Neural progenitor cell (in vitro differentiated cells): ENCODE data around the gene CLDN10. TPM values are rescaled to one million over a fixed set of nuclear protein-coding genes. Genes with fewer than 3 reads are reported as not detected.
A peak's percentile ranks its signal among the peaks of the same experiment; 100 is the strongest.

Source experiments
- DNase-seq: peaks from one replicate; pipeline ENCODE4 v3.0.0-alpha.2; 2016; ENCODE audit warnings: low spot score
- H2AFZ ChIP-seq: fragments of 200-600 bp; sonication (generic); replicated peaks from 2 replicates; pipeline ENCODE4 v1.6.1; 2016; ENCODE audit warnings: antibody characterized with exemption
- H3F3A ChIP-seq: fragments of 200-600 bp; sonication (generic); 2 replicates; pipeline ENCODE4 v1.6.1; 2016; ENCODE audit warnings: antibody characterized with exemption, low read depth
- H3K27ac ChIP-seq: fragments of 200-600 bp; sonication (generic); 2 replicates; pipeline ENCODE4 v1.5.1; 2016; ENCODE audit warnings: mild to moderate bottlenecking
- H3K27me3 ChIP-seq: fragments of 200-600 bp; sonication (generic); 2 replicates; pipeline ENCODE4 v1.6.1; 2016; ENCODE audit warnings: mild to moderate bottlenecking, moderate library complexity
- H3K36me3 ChIP-seq: fragments of 200-600 bp; sonication (generic); 2 replicates; pipeline ENCODE4 v1.5.1; 2016
- H3K4me1 ChIP-seq: fragments of 200-600 bp; sonication (generic); 2 replicates; pipeline ENCODE4 v1.6.1; 2016; ENCODE audit warnings: mixed run types
- H3K4me2 ChIP-seq: fragments of 200-600 bp; sonication (generic); 2 replicates; pipeline ENCODE4 v1.6.1; 2016
- H3K4me3 ChIP-seq: fragments of 200-600 bp; sonication (generic); 2 replicates; pipeline ENCODE4 v1.5.1; 2016
- H3K79me2 ChIP-seq: fragments of 200-600 bp; sonication (generic); 2 replicates; pipeline ENCODE4 v1.6.1; 2016; ENCODE audit warnings: low read depth
- H3K9ac ChIP-seq: fragments of 200-600 bp; sonication (generic); 2 replicates; pipeline ENCODE4 v1.6.1; 2016
- H3K9me3 ChIP-seq: fragments of 200-600 bp; sonication (generic); 2 replicates; pipeline ENCODE4 v1.5.1; 2016; ENCODE audit warnings: low read depth
- H4K20me1 ChIP-seq: fragments of 200-600 bp; sonication (generic); 2 replicates; pipeline ENCODE4 v1.6.1; 2016; ENCODE audit warnings: low read depth
- H3K27ac Mint-ChIP-seq: 3 replicates; pipeline ENCODE4 v1.8.0; 2021; ENCODE audit warnings: mixed read lengths
- H3K27me3 Mint-ChIP-seq: 2 replicates; pipeline ENCODE4 v1.8.0; 2022; ENCODE audit warnings: low read depth, mild to moderate bottlenecking, inconsistent platforms, moderate library complexity, mixed read lengths; ENCODE audit not compliant: insufficient read depth
- H3K36me3 Mint-ChIP-seq: 3 replicates; pipeline ENCODE4 v1.8.0; 2021; ENCODE audit warnings: mixed read lengths
- H3K4me1 Mint-ChIP-seq: 3 replicates; pipeline ENCODE4 v1.8.0; 2021; ENCODE audit warnings: mixed read lengths
- H3K4me3 Mint-ChIP-seq: 3 replicates; pipeline ENCODE4 v1.8.0; 2021; ENCODE audit warnings: mild to moderate bottlenecking, moderate library complexity, mixed read lengths
- H3K9me3 Mint-ChIP-seq: 3 replicates; pipeline ENCODE4 v1.8.0; 2020; ENCODE audit warnings: mixed read lengths
- EZH2 ChIP-seq: fragments of 200-600 bp; sonication (generic); IDR thresholded peaks from 2 replicates; pipeline ENCODE4 v1.6.1; 2017; ENCODE audit warnings: antibody characterized with exemption, mild to moderate bottlenecking, moderate library complexity
- EZH2phosphoT487 ChIP-seq: fragments of 200-600 bp; sonication (generic); IDR thresholded peaks from 2 replicates; pipeline ENCODE4 v1.6.1; 2017; ENCODE audit warnings: antibody characterized with exemption
- total RNA-seq: library from RNA; depleted of rRNA; stranded (reverse); fragments of >200 nt; gene quantifications from 2 replicates; pipeline ENCODE4 v1.2.3, GENCODE V29; 2015; ENCODE audit warnings: low replicate concordance
- TF ChIP-seq, protein P1 (sequence below): fragments of 200-600 bp; sonication (generic); IDR thresholded peaks from 2 replicates; pipeline ENCODE4 v1.5.1; 2017; ENCODE audit warnings: antibody characterized with exemption, mild to moderate bottlenecking

CLDN10 gene, protein sequence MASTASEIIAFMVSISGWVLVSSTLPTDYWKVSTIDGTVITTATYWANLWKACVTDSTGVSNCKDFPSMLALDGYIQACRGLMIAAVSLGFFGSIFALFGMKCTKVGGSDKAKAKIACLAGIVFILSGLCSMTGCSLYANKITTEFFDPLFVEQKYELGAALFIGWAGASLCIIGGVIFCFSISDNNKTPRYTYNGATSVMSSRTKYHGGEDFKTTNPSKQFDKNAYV
- 22.8 and 25.5 TPM in 2 replicates for total RNA-seq

DNA sequence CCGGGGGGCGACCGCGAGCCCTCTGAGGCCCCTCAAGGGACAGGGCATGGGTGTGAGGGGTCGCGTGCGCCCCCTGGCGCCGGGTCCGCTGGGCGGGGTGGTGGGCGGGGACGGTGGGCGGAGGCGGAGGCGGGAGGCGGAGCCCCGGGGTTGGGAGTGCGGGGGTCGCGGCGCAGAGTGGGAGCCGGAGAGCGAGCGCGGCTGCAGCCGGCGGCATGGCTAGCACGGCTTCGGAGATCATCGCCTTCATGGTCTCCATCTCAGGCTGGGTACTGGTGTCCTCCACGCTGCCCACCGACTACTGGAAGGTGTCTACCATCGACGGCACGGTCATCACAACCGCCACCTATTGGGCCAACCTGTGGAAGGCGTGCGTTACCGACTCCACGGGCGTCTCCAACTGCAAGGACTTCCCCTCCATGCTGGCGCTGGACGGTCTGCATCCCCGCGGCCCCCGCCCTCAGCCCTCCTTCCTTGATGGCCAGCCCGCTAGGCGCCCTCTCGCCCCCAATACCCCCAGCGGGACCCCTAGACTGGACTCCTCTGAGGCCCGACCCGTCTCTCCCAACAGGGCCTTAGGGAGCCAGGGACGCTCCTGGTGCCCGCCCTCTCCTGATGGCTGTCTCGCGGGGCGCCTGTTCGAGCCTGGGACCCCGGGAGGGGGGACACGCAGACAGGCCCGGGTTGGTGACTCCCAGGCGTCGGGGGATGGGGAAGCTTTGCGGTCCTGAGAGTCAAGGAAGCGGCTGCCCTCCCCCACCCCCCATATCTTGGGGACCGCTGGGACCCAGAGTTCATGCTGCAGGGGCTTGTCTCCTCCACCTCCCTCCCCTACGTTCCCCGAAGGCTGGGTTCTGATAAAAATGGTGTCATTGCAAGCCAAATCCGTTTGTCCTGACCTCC is at the start of gene CLDN10:
Gene CLDN10 (plus strand): TSS at position 182 of the 903 bp plus-strand sequence. CDS start 34 bp downstream, at position 216.
- Mint-ChIP-seq H3K36me3 (no peaks in the 10 kb centered on the region), H3K27ac (no peak within 1 kb of the TSS), H3K4me1 (peaks cover 11% of the 10 kb centered on the region), H3K9me3 (no peaks in the 10 kb centered on the region), H3K27me3 (peaks cover 15% of the 10 kb centered on the region), H3K4me3 (peak within 1 kb of the TSS; percentile 80)
- peak within 1 kb of the TSS; percentile 71 for H3K4me3 ChIP-seq
- H4K20me1 ChIP-seq = no peaks in the 10 kb centered on the region
- DNase-seq = peak; percentile 87
- TF ChIP-seq EZH2 = peak; percentile 48
- peak; percentile 20 for TF ChIP-seq EZH2phosphoT487
- TF ChIP-seq, protein P1, sequence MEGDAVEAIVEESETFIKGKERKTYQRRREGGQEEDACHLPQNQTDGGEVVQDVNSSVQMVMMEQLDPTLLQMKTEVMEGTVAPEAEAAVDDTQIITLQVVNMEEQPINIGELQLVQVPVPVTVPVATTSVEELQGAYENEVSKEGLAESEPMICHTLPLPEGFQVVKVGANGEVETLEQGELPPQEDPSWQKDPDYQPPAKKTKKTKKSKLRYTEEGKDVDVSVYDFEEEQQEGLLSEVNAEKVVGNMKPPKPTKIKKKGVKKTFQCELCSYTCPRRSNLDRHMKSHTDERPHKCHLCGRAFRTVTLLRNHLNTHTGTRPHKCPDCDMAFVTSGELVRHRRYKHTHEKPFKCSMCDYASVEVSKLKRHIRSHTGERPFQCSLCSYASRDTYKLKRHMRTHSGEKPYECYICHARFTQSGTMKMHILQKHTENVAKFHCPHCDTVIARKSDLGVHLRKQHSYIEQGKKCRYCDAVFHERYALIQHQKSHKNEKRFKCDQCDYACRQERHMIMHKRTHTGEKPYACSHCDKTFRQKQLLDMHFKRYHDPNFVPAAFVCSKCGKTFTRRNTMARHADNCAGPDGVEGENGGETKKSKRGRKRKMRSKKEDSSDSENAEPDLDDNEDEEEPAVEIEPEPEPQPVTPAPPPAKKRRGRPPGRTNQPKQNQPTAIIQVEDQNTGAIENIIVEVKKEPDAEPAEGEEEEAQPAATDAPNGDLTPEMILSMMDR = peak; percentile 81
- no peaks in the 10 kb centered on the region for H3F3A ChIP-seq
- peak within 1 kb of the TSS; percentile 93 for H2AFZ ChIP-seq
- H3K27me3 ChIP-seq = peaks cover 39% of the 10 kb centered on the region
- no peaks in the 10 kb centered on the region for H3K79me2 ChIP-seq
- peak within 1 kb of the TSS; percentile 81 for H3K4me2 ChIP-seq
- H3K27ac ChIP-seq = no peak within 1 kb of the TSS
- peaks cover 14% of the 10 kb centered on the region for H3K4me1 ChIP-seq
- no peaks in the 10 kb centered on the region for H3K9me3 ChIP-seq
- H3K36me3 ChIP-seq = no peaks in the 10 kb centered on the region
- H3K9ac ChIP-seq = no peak within 1 kb of the TSS

GRCh38 chr13:95503662-95504061 is 48.9 kb upstream of the CLDN10 start:
- Histone ChIP-seq H3K4me3 (no peak overlapping the region), H3K9ac (no peak overlapping the region), H3K27me3 (no peaks in the 10 kb centered on the region), H3K79me2 (no peaks in the 10 kb centered on the region), H3K4me1 (peaks cover 7% of the 10 kb centered on the region), H3K9me3 (no peaks in the 10 kb centered on the region), H2AFZ (no peak overlapping the region), H4K20me1 (no peaks in the 10 kb centered on the region), H3K4me2 (no peak overlapping the region), H3K36me3 (no peaks in the 10 kb centered on the region), H3K27ac (no peak overlapping the region), H3F3A (no peaks in the 10 kb centered on the region)
- Mint-ChIP-seq H3K36me3 (peaks cover 3% of the 10 kb centered on the region), H3K4me3 (no peak overlapping the region), H3K27ac (no peak overlapping the region), H3K4me1 (no peaks in the 10 kb centered on the region), H3K27me3 (peaks cover 6% of the 10 kb centered on the region), H3K9me3 (peaks cover 7% of the 10 kb centered on the region)
- TF ChIP-seq EZH2phosphoT487 (no peak), EZH2 (no peak)
- TF ChIP-seq, protein P1 = no peak
- no peak for DNase-seq

DNA sequence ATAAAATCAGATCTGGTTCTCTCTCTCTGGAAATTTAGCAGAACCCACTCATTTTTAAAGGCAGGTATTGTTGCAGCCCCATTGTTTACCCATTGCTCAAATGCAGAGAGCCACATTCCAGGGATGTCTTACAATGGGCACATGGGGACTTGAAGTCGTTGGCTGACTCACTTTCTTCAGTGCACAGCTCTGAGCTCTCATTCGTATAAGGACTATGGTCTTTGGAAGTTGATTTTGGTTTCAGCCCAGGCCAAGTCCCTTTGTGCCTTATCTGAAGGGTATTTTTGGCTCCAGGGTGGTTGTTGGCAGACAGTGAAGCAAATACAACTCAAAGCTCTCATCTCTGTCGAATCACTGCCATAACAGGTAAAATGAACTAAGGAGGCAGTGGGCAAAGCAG is 47.3 kb upstream of the CLDN10 start:
- H4K20me1 ChIP-seq = no peaks in the 10 kb centered on the region
- H2AFZ ChIP-seq = no peak overlapping the region
- Mint-ChIP-seq H3K9me3 (peaks cover 5% of the 10 kb centered on the region), H3K27ac (no peak overlapping the region), H3K27me3 (peaks cover 6% of the 10 kb centered on the region), H3K4me3 (no peak overlapping the region), H3K36me3 (peaks cover under 1% of the 10 kb centered on the region), H3K4me1 (no peaks in the 10 kb centered on the region)
- no peak overlapping the region for H3K27ac ChIP-seq
- no peak overlapping the region for H3K4me2 ChIP-seq
- DNase-seq = peak; percentile 47
- peaks cover 7% of the 10 kb centered on the region for H3K4me1 ChIP-seq
- no peaks in the 10 kb centered on the region for H3K27me3 ChIP-seq
- H3K9me3 ChIP-seq = no peaks in the 10 kb centered on the region
- H3K79me2 ChIP-seq = no peaks in the 10 kb centered on the region
- no peaks in the 10 kb centered on the region for H3K36me3 ChIP-seq
- H3K9ac ChIP-seq = no peak overlapping the region
- no peak overlapping the region for H3K4me3 ChIP-seq
- TF ChIP-seq, protein P1 = no peak
- TF ChIP-seq EZH2 (no peak), EZH2phosphoT487 (no peak)
- no peaks in the 10 kb centered on the region for H3F3A ChIP-seq
